ENCODE measurements around the gene ZNF330.

The ZNF330 gene

GRCh38 chr4:141258558-141258957 lies 37.9 kb downstream of the ZNF330 start:
- H2AFZ ChIP-seq (ENCODE audit: low read length), result no peak overlapping the region
- H4K20me1 ChIP-seq (ENCODE audit: insufficient read depth, low read length), result no peaks in the 10 kb centered on the region
- H3K36me3 ChIP-seq (ENCODE audit: insufficient read depth, low read length), result no peaks in the 10 kb centered on the region
- no peaks in the 10 kb centered on the region for H3K27me3 ChIP-seq (ENCODE audit: insufficient read depth, low read length)
- no peaks in the 10 kb centered on the region for H3K9me2 ChIP-seq (ENCODE audit: low read depth, low read length)
- TF ChIP-seq CTCF (IDR thresholded peaks at IDR 0.05; ENCODE audit: low read length) (no peak), EZH2 (IDR thresholded peaks at IDR 0.05; ENCODE audit: borderline replicate concordance, low read length) (no peak)
- no peak overlapping the region for H3K4me3 ChIP-seq (ENCODE audit: low read depth, low read length, poor library complexity, severe bottlenecking)
- H3K79me2 ChIP-seq (ENCODE audit: insufficient read depth, low read length), result no peaks in the 10 kb centered on the region
- no peak overlapping the region for H3K27ac ChIP-seq (ENCODE audit: low read depth, low read length, poor library complexity, severe bottlenecking)
- H3K9ac ChIP-seq (ENCODE audit: low read length), result no peak overlapping the region
- H3K4me2 ChIP-seq (ENCODE audit: low read length), result no peak overlapping the region
- no peaks in the 10 kb centered on the region for H3K9me3 ChIP-seq (ENCODE audit: low read length)
- H3F3A ChIP-seq (ENCODE audit: insufficient read depth, low read length), result no peaks in the 10 kb centered on the region
- H3K4me1 ChIP-seq (ENCODE audit: insufficient read depth, low read length, severe bottlenecking), result no peaks in the 10 kb centered on the region

DNA sequence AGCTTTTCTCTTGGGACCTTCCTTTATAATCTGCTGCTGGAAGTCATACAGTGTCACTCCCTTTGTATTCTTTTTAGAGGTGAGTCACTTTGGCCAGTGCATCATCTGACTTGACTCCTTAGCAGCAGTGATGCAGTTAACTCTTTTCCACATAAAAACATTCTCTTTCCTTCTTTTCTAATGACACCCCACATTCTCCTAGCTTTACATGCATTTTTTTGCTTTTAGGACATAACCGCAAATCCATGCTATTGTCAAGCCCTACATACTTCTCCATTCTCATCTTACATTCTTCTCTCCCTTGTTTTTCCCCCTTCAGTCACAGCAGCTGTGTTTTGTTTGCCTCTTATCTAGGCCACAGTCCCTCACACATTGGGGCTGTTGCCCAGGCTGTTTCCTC lies 55.1 kb downstream of the ZNF330 start:
- TF ChIP-seq EZH2 (IDR thresholded peaks at IDR 0.05; ENCODE audit: borderline replicate concordance, low read length), result no peak
- Histone ChIP-seq H3F3A (ENCODE audit: insufficient read depth, low read length) (no peaks in the 10 kb centered on the region), H3K27me3 (ENCODE audit: insufficient read depth, low read length) (no peaks in the 10 kb centered on the region), H3K9me3 (ENCODE audit: low read length) (no peaks in the 10 kb centered on the region), H3K36me3 (ENCODE audit: insufficient read depth, low read length) (no peaks in the 10 kb centered on the region), H3K79me2 (ENCODE audit: insufficient read depth, low read length) (no peaks in the 10 kb centered on the region), H3K4me2 (ENCODE audit: low read length) (no peak overlapping the region), H2AFZ (ENCODE audit: low read length) (no peak overlapping the region), H3K9me2 (ENCODE audit: low read depth, low read length) (no peaks in the 10 kb centered on the region), H3K4me1 (ENCODE audit: insufficient read depth, low read length, severe bottlenecking) (no peaks in the 10 kb centered on the region), H3K9ac (ENCODE audit: low read length) (no peak overlapping the region), H3K4me3 (ENCODE audit: low read depth, low read length, poor library complexity, severe bottlenecking) (no peak overlapping the region), H3K27ac (ENCODE audit: low read depth, low read length, poor library complexity, severe bottlenecking) (no peak overlapping the region), H4K20me1 (ENCODE audit: insufficient read depth, low read length) (no peaks in the 10 kb centered on the region)

- Histone ChIP-seq H3K4me3 (ENCODE audit: low read depth, low read length, poor library complexity, severe bottlenecking) (no peak overlapping the region), H3K27ac (ENCODE audit: low read depth, low read length, poor library complexity, severe bottlenecking) (no peak overlapping the region), H2AFZ (ENCODE audit: low read length) (no peak overlapping the region), H3F3A (ENCODE audit: insufficient read depth, low read length) (no peaks in the 10 kb centered on the region), H3K9me3 (ENCODE audit: low read length) (no peaks in the 10 kb centered on the region), H3K9ac (ENCODE audit: low read length) (no peak overlapping the region), H3K4me1 (ENCODE audit: insufficient read depth, low read length, severe bottlenecking) (no peaks in the 10 kb centered on the region), H3K79me2 (ENCODE audit: insufficient read depth, low read length) (no peaks in the 10 kb centered on the region), H4K20me1 (ENCODE audit: insufficient read depth, low read length) (no peaks in the 10 kb centered on the region), H3K4me2 (ENCODE audit: low read length) (no peak overlapping the region), H3K9me2 (ENCODE audit: low read depth, low read length) (no peaks in the 10 kb centered on the region), H3K36me3 (ENCODE audit: insufficient read depth, low read length) (no peaks in the 10 kb centered on the region), H3K27me3 (ENCODE audit: insufficient read depth, low read length) (no peaks in the 10 kb centered on the region; the same call in 1 of the 2 replicates)
- no peak for TF ChIP-seq CTCF (IDR thresholded peaks at IDR 0.05; ENCODE audit: low read length)
- TF ChIP-seq EZH2 (IDR thresholded peaks at IDR 0.05; ENCODE audit: borderline replicate concordance, low read length), result no peak
These were observed 62.5 kb downstream of the ZNF330 start for GRCh38 chr4:141283152-141283551.

- Histone ChIP-seq H3K27ac (ENCODE audit: low read depth, low read length, poor library complexity, severe bottlenecking) (no peak overlapping the region), H3K4me1 (ENCODE audit: insufficient read depth, low read length, severe bottlenecking) (no peaks in the 10 kb centered on the region), H3K79me2 (ENCODE audit: insufficient read depth, low read length) (no peaks in the 10 kb centered on the region), H3F3A (ENCODE audit: insufficient read depth, low read length) (no peaks in the 10 kb centered on the region), H3K4me2 (ENCODE audit: low read length) (no peak overlapping the region), H4K20me1 (ENCODE audit: insufficient read depth, low read length) (no peaks in the 10 kb centered on the region), H3K4me3 (ENCODE audit: low read depth, low read length, poor library complexity, severe bottlenecking) (no peak overlapping the region), H3K9me2 (ENCODE audit: low read depth, low read length) (no peaks in the 10 kb centered on the region), H3K9ac (ENCODE audit: low read length) (no peak overlapping the region), H3K27me3 (ENCODE audit: insufficient read depth, low read length) (no peaks in the 10 kb centered on the region; the same call in 1 of the 2 replicates), H2AFZ (ENCODE audit: low read length) (no peak overlapping the region), H3K9me3 (ENCODE audit: low read length) (no peaks in the 10 kb centered on the region), H3K36me3 (ENCODE audit: insufficient read depth, low read length) (no peaks in the 10 kb centered on the region)
- TF ChIP-seq CTCF (IDR thresholded peaks at IDR 0.05; ENCODE audit: low read length), result no peak
- no peak for TF ChIP-seq EZH2 (IDR thresholded peaks at IDR 0.05; ENCODE audit: borderline replicate concordance, low read length)
These were observed 62.9 kb downstream of the ZNF330 start for GRCh38 chr4:141283563-141283962.

All from OCI-LY1 (cell line).